Uterus (tissue), 4 donors: ENCODE results near the gene DCHS2. TPM values are rescaled to one million over a fixed set of nuclear protein-coding genes. Genes with fewer than 3 reads are reported as not detected.

Experiments used
- DNase-seq, 2 donors: peaks; one replicate each; pipeline ENCODE4 v3.0.0-alpha.2; 2019 to 2020
- H3K27ac ChIP-seq, 2 donors: fragments of 200-600 bp; sonication (generic); 1 replicate in 1 of 2; 2 replicates in 1 of 2; pipeline ENCODE4 v1.5.1; 2016 to 2018
- H3K27me3 ChIP-seq, 2 donors: fragments of 200-600 bp; sonication (generic); one replicate each; pipeline ENCODE4 v1.5.1; 2018 to 2019; ENCODE audit warnings: control low read depth in 1 of 2
- H3K36me3 ChIP-seq, 2 donors: fragments of 200-600 bp; sonication (generic); one replicate each; pipeline ENCODE4 v1.5.1; 2019; ENCODE audit warnings: control low read depth in 1 of 2
- H3K4me1 ChIP-seq, 2 donors: fragments of 200-600 bp; sonication (generic); one replicate each; pipeline ENCODE4 v1.5.1; 2018 to 2019; ENCODE audit warnings: control low read depth in 1 of 2
- H3K4me3 ChIP-seq, 2 donors: fragments of 200-600 bp; sonication (generic); 1 replicate in 1 of 2; 2 replicates in 1 of 2; pipeline ENCODE4 v1.5.1; 2018 to 2019; ENCODE audit warnings: mild to moderate bottlenecking in 1 of 2
- H3K9me3 ChIP-seq, 2 donors: fragments of 200-600 bp; sonication (generic); one replicate each; pipeline ENCODE4 v1.5.1; 2019; ENCODE audit warnings: control low read depth in 1 of 2
- POLR2A ChIP-seq, 2 donors: fragments of 450-650 bp; IDR thresholded peaks; one replicate each; pipeline ENCODE4 v1.6.1; 2016; ENCODE audit warnings: antibody characterized with exemption in 2 of 2, mild to moderate bottlenecking in 1 of 2, moderate library complexity in 1 of 2
- intact Hi-C: fragments of 100-400 bp; cut with DNase I; formaldehyde crosslinking; loops from one replicate; pipeline ENCODE4 v1.15.1; 2023; ENCODE audit warnings: low total_unique reads
- total RNA-seq, 4 donors: library from RNA; depleted of rRNA in 3 of 4; stranded (reverse); fragments of >200 nt in 3 of 4; gene quantifications; one replicate each; pipeline versions ENCODE4 v1.1.0 to v1.2.4, GENCODE V29; 2014 to 2023
- TF ChIP-seq, protein P1 (sequence below), 4 experiments: fragments of 200-600 bp in 2 of 4; fragments of 450-650 bp in 2 of 4; sonication (generic) in 2 of 4; IDR thresholded peaks; one replicate each; pipeline ENCODE4 v1.5.1; 2016 to 2019; ENCODE audit warnings: antibody characterized with exemption in 4 of 4, mild to moderate bottlenecking in 2 of 4, moderate library complexity in 1 of 4
- donor health status: DM: yes; HTN: yes; CAD: no.

Gene DCHS2
- total RNA-seq, 4 donors from 2014 or later, result 10.6 to 51.4 (median 17.5) TPM

DNA sequence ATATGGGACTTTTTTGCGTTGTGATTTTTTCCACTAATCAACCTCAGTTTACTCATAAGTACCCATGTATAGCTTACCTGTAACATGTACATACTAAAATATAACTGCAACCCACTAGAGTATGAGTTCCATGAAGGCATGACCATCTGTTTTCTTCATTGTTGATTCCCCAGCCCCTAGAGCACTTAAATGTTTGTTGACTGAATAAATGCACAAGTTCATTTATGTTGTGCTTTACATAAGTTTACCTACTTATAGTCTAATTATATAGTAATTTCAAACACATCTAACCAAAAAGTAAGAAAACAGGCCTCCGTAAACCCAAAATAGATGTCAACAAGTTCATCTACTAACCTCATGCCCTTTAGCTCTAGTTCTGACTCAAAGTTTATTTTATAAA lies 34.7 kb downstream of the DCHS2 start:
- no peak overlapping the region for H3K4me3 ChIP-seq
- no peaks in the 10 kb centered on the region for H3K9me3 ChIP-seq
- no peaks in the 10 kb centered on the region for H3K27me3 ChIP-seq
- no peaks in the 10 kb centered on the region for H3K4me1 ChIP-seq
- no peaks in the 10 kb centered on the region for H3K36me3 ChIP-seq
- DNase-seq, result no peak
- intact Hi-C loops, result no loop called here
- TF ChIP-seq, protein P1, sequence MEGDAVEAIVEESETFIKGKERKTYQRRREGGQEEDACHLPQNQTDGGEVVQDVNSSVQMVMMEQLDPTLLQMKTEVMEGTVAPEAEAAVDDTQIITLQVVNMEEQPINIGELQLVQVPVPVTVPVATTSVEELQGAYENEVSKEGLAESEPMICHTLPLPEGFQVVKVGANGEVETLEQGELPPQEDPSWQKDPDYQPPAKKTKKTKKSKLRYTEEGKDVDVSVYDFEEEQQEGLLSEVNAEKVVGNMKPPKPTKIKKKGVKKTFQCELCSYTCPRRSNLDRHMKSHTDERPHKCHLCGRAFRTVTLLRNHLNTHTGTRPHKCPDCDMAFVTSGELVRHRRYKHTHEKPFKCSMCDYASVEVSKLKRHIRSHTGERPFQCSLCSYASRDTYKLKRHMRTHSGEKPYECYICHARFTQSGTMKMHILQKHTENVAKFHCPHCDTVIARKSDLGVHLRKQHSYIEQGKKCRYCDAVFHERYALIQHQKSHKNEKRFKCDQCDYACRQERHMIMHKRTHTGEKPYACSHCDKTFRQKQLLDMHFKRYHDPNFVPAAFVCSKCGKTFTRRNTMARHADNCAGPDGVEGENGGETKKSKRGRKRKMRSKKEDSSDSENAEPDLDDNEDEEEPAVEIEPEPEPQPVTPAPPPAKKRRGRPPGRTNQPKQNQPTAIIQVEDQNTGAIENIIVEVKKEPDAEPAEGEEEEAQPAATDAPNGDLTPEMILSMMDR (IDR thresholded peaks at IDR 0.05), result no peak
- no peak for TF ChIP-seq POLR2A (IDR thresholded peaks at IDR 0.05)
- no peak overlapping the region for H3K27ac ChIP-seq

DNA sequence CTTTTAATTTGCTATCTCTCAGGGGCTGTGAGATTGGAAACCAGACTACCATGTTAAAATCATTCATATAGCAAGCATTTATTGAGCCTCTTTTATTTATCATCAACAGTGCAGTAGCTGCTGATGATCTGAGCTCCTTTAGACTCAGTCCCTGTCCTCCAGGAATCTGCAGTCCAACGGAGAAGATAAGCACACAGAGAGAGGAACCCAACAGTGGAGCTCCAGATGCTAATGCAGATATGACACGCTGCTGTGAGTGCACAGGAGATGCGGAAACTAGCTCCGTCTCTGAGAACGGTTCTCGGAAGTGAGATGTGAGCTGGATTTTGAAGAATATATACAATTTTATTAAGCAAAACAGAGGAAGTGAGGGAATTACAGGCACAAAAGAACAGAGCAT lies 35.4 kb downstream of the DCHS2 start:
- intact Hi-C loops, result no loop called here
- Histone ChIP-seq H3K27ac (no peak overlapping the region), H3K4me1 (no peaks in the 10 kb centered on the region), H3K27me3 (no peaks in the 10 kb centered on the region), H3K36me3 (no peaks in the 10 kb centered on the region), H3K9me3 (no peaks in the 10 kb centered on the region), H3K4me3 (no peak overlapping the region)
- TF ChIP-seq, protein P1 (IDR thresholded peaks at IDR 0.05), result no peak
- TF ChIP-seq POLR2A (IDR thresholded peaks at IDR 0.05), result no peak
- no peak for DNase-seq

DNA sequence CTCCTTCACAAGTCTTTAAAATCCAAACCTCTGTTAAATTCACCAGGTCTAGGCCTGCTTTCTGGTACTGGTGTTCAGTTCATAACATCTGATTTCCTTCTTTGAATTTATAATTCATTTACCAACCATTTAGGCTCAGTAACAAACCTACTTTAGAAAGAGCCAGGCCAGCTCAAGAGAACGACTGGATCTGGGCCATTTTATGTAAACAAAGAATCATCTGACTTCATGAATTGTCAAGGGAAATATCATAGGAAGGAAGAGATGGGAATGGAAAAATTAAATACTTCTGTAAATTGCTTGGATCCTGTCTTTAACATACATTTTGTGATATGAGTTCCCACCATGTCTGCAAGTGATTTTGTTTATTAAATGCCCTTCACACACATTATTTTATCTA lies 36.5 kb downstream of the DCHS2 start:
- Histone ChIP-seq H3K27ac (no peak overlapping the region), H3K27me3 (no peaks in the 10 kb centered on the region), H3K4me1 (no peaks in the 10 kb centered on the region), H3K36me3 (no peaks in the 10 kb centered on the region), H3K4me3 (no peak overlapping the region), H3K9me3 (no peaks in the 10 kb centered on the region)
- DNase-seq, result no peak
- no peak for TF ChIP-seq POLR2A (IDR thresholded peaks at IDR 0.05)
- TF ChIP-seq, protein P1 (IDR thresholded peaks at IDR 0.05), result no peak
- intact Hi-C loops, result no loop called here

DNA sequence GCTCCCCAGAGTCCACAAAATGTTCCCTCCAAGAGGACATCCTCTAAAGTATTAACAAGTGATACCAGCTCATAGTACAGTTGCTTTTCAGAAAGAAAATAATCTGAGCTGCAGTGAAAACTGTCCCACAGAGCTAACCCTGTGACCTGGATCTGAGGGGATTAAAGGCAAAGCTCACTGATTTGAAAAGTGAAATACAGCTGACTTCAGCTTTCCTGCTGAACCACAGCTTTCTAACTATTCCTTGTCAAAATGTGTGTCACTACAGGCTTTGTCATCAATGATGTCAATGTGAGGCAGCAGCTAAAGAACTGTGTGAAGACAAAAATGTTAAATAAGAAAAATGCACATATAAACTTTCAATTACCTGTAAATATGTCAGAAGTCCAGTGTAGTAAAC lies 36.9 kb downstream of the DCHS2 start:
- TF ChIP-seq, protein P1 (IDR thresholded peaks at IDR 0.05), result no peak
- TF ChIP-seq POLR2A (IDR thresholded peaks at IDR 0.05), result no peak
- Histone ChIP-seq H3K4me3 (no peak overlapping the region), H3K9me3 (no peaks in the 10 kb centered on the region), H3K36me3 (no peaks in the 10 kb centered on the region), H3K27ac (no peak overlapping the region), H3K4me1 (no peaks in the 10 kb centered on the region), H3K27me3 (no peaks in the 10 kb centered on the region)
- no peak for DNase-seq
- intact Hi-C loops, result no loop called here

DNA sequence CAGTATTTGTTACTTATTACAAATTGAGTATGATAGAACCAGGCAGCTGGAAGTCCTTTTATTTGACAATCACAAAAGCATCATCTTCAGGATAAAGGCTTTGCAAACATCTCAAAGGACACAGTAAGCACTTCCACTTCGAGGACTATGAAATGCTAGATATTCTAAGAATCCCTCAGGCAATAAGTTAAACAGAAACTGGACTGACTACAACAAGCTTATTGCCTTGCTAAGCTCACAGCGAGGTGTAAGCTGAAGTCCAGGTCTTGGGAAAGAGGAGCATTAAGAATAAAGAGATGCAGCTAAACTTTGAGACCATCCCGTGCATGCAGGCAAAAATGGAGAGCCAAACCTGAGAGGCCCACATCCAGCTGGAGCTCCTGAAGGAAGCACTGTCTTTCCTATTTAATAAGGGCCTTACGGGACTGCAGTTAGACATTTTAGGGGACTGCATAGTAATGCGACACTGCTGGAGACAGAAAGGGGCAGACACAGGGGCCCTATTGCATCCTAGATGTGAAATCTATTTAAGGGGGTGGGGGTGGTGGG lies 38.7 kb downstream of the DCHS2 start:
- no peaks in the 10 kb centered on the region for H3K4me1 ChIP-seq
- no peak overlapping the region for H3K27ac ChIP-seq
- no peak overlapping the region for H3K4me3 ChIP-seq
- H3K36me3 ChIP-seq, result no peaks in the 10 kb centered on the region
- H3K9me3 ChIP-seq, result no peaks in the 10 kb centered on the region
- intact Hi-C loops, result no loop called here
- no peak for DNase-seq
- H3K27me3 ChIP-seq, result no peaks in the 10 kb centered on the region
- TF ChIP-seq, protein P1 (IDR thresholded peaks at IDR 0.05), result no peak
- TF ChIP-seq POLR2A (IDR thresholded peaks at IDR 0.05), result no peak
